Measurements from ENCODE around the gene BCR.

DNA sequence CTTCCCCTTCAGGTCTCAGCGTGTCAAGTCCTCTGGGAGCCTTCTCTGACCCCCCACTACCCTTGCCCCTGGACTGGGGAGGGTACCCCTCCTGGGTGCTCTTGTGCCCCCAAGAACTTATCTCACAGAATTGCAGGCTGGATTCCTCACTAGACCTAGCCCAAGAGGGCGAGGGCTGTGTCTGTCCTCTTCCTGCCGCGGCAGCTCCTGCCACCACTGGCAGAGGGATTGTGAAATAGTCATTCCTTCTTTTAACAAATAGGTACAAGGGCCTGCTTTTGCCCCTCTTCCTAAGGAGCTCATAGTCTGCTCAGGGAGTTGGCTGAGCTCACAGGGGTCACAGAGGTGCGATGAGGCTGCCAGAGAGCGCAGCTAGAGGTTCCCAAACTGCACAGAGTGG is 29.5 kb upstream of the BCR start:
- TF ChIP-seq EZH2 (IDR thresholded peaks at IDR 0.05; ENCODE audit: borderline replicate concordance), result no peak
- TF ChIP-seq, protein P1, sequence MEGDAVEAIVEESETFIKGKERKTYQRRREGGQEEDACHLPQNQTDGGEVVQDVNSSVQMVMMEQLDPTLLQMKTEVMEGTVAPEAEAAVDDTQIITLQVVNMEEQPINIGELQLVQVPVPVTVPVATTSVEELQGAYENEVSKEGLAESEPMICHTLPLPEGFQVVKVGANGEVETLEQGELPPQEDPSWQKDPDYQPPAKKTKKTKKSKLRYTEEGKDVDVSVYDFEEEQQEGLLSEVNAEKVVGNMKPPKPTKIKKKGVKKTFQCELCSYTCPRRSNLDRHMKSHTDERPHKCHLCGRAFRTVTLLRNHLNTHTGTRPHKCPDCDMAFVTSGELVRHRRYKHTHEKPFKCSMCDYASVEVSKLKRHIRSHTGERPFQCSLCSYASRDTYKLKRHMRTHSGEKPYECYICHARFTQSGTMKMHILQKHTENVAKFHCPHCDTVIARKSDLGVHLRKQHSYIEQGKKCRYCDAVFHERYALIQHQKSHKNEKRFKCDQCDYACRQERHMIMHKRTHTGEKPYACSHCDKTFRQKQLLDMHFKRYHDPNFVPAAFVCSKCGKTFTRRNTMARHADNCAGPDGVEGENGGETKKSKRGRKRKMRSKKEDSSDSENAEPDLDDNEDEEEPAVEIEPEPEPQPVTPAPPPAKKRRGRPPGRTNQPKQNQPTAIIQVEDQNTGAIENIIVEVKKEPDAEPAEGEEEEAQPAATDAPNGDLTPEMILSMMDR (IDR thresholded peaks at IDR 0.05; ENCODE audit: poor library complexity), result no peak

Measured in hepatocyte (in vitro differentiated cells).